ENCODE data around the gene ACSL3.
A peak's percentile ranks its signal among the peaks of the same experiment; 100 is the strongest.

The ACSL3 gene

GRCh38 chr2:222919841-222920526 lies 59.1 kb downstream of the ACSL3 start:
- TF ChIP-seq, protein P1, sequence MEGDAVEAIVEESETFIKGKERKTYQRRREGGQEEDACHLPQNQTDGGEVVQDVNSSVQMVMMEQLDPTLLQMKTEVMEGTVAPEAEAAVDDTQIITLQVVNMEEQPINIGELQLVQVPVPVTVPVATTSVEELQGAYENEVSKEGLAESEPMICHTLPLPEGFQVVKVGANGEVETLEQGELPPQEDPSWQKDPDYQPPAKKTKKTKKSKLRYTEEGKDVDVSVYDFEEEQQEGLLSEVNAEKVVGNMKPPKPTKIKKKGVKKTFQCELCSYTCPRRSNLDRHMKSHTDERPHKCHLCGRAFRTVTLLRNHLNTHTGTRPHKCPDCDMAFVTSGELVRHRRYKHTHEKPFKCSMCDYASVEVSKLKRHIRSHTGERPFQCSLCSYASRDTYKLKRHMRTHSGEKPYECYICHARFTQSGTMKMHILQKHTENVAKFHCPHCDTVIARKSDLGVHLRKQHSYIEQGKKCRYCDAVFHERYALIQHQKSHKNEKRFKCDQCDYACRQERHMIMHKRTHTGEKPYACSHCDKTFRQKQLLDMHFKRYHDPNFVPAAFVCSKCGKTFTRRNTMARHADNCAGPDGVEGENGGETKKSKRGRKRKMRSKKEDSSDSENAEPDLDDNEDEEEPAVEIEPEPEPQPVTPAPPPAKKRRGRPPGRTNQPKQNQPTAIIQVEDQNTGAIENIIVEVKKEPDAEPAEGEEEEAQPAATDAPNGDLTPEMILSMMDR (IDR thresholded peaks at IDR 0.05; ENCODE audit: low read depth, low read length, missing control alignments), result no peak
- DNase-seq (ENCODE audit: extremely low read depth, low read depth), result peak; percentile 65
- no peak overlapping the region for H3K4me3 ChIP-seq (replicated peaks; ENCODE audit: low read depth, low read length)

DNA sequence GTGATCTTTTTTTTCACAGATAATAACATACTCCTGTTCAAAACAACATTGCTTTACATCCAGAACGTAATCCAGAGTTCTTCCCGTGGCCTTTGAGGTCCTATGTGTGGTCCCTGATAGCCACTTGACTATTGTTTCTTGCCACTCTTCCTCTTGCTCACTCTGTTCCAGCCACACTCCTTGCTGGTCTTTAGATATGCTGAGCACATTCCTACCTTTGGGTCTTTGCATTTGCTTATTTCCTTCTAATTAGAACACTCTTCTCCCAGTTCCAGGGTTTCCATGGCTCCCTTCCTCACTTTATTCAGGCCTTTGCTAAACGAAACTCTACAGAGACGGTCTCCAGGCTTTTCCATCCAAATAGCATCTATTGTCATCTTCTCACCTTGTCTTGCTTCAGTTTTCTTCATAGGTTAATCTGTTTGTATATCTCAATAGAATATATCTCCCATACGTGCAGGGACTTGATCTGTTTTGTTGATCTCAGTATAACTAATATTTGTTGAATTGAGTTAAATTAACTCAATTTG lies 59.9 kb downstream of the ACSL3 start:
- H3K4me3 ChIP-seq (replicated peaks; ENCODE audit: low read depth, low read length), result no peak overlapping the region
- TF ChIP-seq, protein P1 (IDR thresholded peaks at IDR 0.05; ENCODE audit: low read depth, low read length, missing control alignments), result no peak
- no peak for DNase-seq (ENCODE audit: extremely low read depth, low read depth)

DNA sequence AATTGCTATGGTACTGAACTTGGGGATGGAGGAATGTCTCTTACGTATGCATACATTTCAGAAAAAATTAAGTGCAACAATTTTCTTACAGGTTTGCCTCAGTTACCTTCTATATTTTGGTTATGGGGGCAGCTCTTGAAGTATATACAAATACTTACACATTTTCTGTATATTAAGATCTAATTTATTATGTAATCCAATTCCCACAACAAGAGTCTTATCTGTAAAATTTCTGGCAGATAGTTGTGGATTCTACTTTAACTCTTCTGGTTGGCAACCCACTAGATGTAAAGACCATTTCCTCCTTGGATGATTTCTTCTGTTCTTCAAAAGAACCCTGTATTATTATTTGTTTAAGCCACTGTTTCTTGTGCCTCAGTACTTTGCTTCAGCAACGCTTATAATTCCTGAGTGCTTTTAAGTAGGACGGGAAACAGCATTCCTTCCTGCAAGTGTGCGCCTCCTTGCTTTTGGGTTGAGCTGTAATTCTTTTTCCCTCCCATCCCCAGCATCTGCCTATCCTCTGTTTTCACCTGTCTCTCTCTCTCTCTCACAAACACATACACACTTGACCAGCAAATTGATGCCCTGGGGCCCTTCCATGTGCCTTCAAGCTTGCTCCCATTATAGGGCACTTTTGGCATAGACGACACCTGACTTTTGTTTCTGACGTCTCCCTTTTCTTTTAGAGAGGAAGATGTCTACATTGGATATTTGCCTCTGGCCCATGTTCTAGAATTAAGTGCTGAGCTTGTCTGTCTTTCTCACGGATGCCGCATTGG lies 61.4 kb downstream of the ACSL3 start:
- DNase-seq (ENCODE audit: extremely low read depth, low read depth), result no peak
- TF ChIP-seq, protein P1 (IDR thresholded peaks at IDR 0.05; ENCODE audit: low read depth, low read length, missing control alignments), result no peak
- H3K4me3 ChIP-seq (replicated peaks; ENCODE audit: low read depth, low read length), result no peak overlapping the region

GRCh38 chr2:222926915-222927314 lies 66.1 kb downstream of the ACSL3 start:
- DNase-seq (ENCODE audit: extremely low read depth, low read depth), result no peak
- H3K4me3 ChIP-seq (replicated peaks; ENCODE audit: low read depth, low read length), result no peak overlapping the region
- TF ChIP-seq, protein P1 (IDR thresholded peaks at IDR 0.05; ENCODE audit: low read depth, low read length, missing control alignments), result no peak

DNA sequence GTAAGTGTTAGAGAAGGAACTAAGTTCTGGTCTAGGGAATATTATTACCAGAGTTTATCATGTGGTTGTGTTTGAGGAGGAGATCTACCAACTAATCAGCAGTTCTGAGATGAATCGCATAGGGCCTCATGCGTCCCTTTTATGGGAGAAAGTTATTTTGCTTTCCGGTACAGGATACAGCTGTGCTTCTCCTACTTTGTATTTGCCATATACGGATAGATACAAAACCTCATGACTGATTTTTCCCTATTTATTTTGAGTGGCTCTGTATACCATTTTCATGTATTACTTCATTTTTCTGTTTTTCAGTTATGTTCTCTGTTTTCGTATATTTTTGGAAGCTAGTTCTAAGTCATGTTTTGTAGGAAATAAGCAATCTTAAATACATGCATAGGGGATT lies 66.8 kb downstream of the ACSL3 start:
- H3K4me3 ChIP-seq (replicated peaks; ENCODE audit: low read depth, low read length), result no peak overlapping the region
- no peak for DNase-seq (ENCODE audit: extremely low read depth, low read depth)
- TF ChIP-seq, protein P1 (IDR thresholded peaks at IDR 0.05; ENCODE audit: low read depth, low read length, missing control alignments), result no peak

GRCh38 chr2:222928335-222928734 lies 67.5 kb downstream of the ACSL3 start:
- no peak for DNase-seq (ENCODE audit: extremely low read depth, low read depth)
- TF ChIP-seq, protein P1 (IDR thresholded peaks at IDR 0.05; ENCODE audit: low read depth, low read length, missing control alignments), result no peak
- H3K4me3 ChIP-seq (replicated peaks; ENCODE audit: low read depth, low read length), result no peak overlapping the region
